Measurements from ENCODE around the gene TNFRSF12A.

Gene TNFRSF12A

GRCh38 chr16:3022208-3022683, 2.1 kb downstream of the TNFRSF12A start:
- POLR2A ChIA-PET: interaction anchor here (0.6 to 7.2 kb wide), 11 partner anchors 9 to 110 kb away, joined by 3 to 60 read pairs (median 5); partner anchors contain the start of genes CLDN9, MMP25 and PKMYT1
- CTCF ChIA-PET: interaction anchor here (0.6 to 4.5 kb wide), 3 partner anchors 9 to 107 kb away, joined by 3 to 38 read pairs (median 3); no protein-coding TSS in a partner anchor

GRCh38 chr16:3022684-3023414, 2.7 kb downstream of the TNFRSF12A start:
- TF ChIP-seq SP1 (IDR thresholded peaks at IDR 0.05) (no peak), FOXA1 (IDR thresholded peaks at IDR 0.05) (no peak), PKNOX1 (IDR thresholded peaks at IDR 0.05) (no peak), SUZ12 (IDR thresholded peaks at IDR 0.05) (no peak), ARNT (IDR thresholded peaks at IDR 0.05) (no peak), TARDBP (IDR thresholded peaks at IDR 0.05) (no peak), LEF1 (IDR thresholded peaks at IDR 0.05; ENCODE audit: borderline replicate concordance) (no peak), ZNF384 (IDR thresholded peaks at IDR 0.05) (no peak), HDGF (IDR thresholded peaks at IDR 0.05; ENCODE audit: borderline replicate concordance) (no peak), ELF4 (IDR thresholded peaks at IDR 0.05) (no peak), FOXM1 (IDR thresholded peaks at IDR 0.05; ENCODE audit: borderline replicate concordance) (no peak), BHLHE40 (IDR thresholded peaks at IDR 0.05; ENCODE audit: borderline replicate concordance) (no peak)
- CTCF ChIA-PET: interaction anchor here (0.6 to 4.5 kb wide), 3 partner anchors 9 to 107 kb away, joined by 3 to 38 read pairs (median 3); no protein-coding TSS in a partner anchor
- DNase-seq (ENCODE audit: extremely low spot score): no peak
- POLR2A ChIA-PET: interaction anchor here (0.8 to 7.2 kb wide), 11 partner anchors 9 to 109 kb away, joined by 3 to 60 read pairs (median 4); partner anchors contain the start of genes CLDN9, KREMEN2, MMP25 and PKMYT1

More at GRCh38 chr16:3022208-3022683, 2.1 kb downstream of the TNFRSF12A start:
- TF ChIP-seq SUZ12 (IDR thresholded peaks at IDR 0.05): no peak
- TF ChIP-seq L3MBTL2 (conservative IDR thresholded peaks at IDR 0.05): no peak
- no peak for TF ChIP-seq FOXK2 (IDR thresholded peaks at IDR 0.05)
- TF ChIP-seq BHLHE40 (IDR thresholded peaks at IDR 0.05; ENCODE audit: borderline replicate concordance): no peak
- TF ChIP-seq SP1 (IDR thresholded peaks at IDR 0.05): no peak
- no peak for TF ChIP-seq PKNOX1 (IDR thresholded peaks at IDR 0.05)
- DNase-seq (ENCODE audit: extremely low spot score): no peak

- CTCF ChIA-PET: interaction anchor here (1.4 to 4.5 kb wide), 2 partner anchors 8 to 19 kb away, joined by 3 to 38 read pairs; no protein-coding TSS in a partner anchor
- DNase-seq (ENCODE audit: extremely low spot score): no peak
- POLR2A ChIA-PET: interaction anchor here (1.1 to 7.2 kb wide), 7 partner anchors 8 to 109 kb away, joined by 3 to 60 read pairs (median 5); partner anchors contain the start of genes CLDN9, KREMEN2 and MMP25
- TF ChIP-seq HDGF (IDR thresholded peaks at IDR 0.05; ENCODE audit: borderline replicate concordance) (no peak), FOXK2 (IDR thresholded peaks at IDR 0.05) (no peak), ARNT (IDR thresholded peaks at IDR 0.05) (no peak), ELF4 (IDR thresholded peaks at IDR 0.05) (no peak), SP1 (IDR thresholded peaks at IDR 0.05) (no peak)
Observed at GRCh38 chr16:3023415-3023668, 3.2 kb downstream of the TNFRSF12A start.

GRCh38 chr16:3023669-3024478, 3.7 kb downstream of the TNFRSF12A start, which contains the start of the genes HCFC1R1 and THOC6:
Gene HCFC1R1 (minus strand): TSS chr16:3023942. CDS start chr16:3023941, 1 bp downstream.
Gene THOC6 (plus strand): TSS chr16:3024035. CDS start chr16:3024327, 292 bp downstream.
- DNase-seq (ENCODE audit: extremely low spot score): peak; percentile 85
- TF ChIP-seq L3MBTL2 (conservative IDR thresholded peaks at IDR 0.05) (peak; percentile 90), ELF4 (IDR thresholded peaks at IDR 0.05) (peak; percentile 84), HDGF (IDR thresholded peaks at IDR 0.05; ENCODE audit: borderline replicate concordance) (no peak)
- CTCF ChIA-PET: interaction anchor here (0.5 to 4.5 kb wide), 3 partner anchors 8 to 43 kb away, joined by 3 to 38 read pairs (median 3); no protein-coding TSS in a partner anchor
- POLR2A ChIA-PET: interaction anchor here (1.0 to 7.2 kb wide), 7 partner anchors 7 to 60 kb away, joined by 3 to 60 read pairs (median 5); partner anchors contain the start of genes CLDN9, KREMEN2 and MMP25

GRCh38 chr16:3025032-3026002, 5.1 kb downstream of the TNFRSF12A start:
- POLR2A ChIA-PET: interaction anchor here (0.6 kb wide), 1 partner anchor 59 kb away, joined by 3 read pairs; no protein-coding TSS in a partner anchor
- CTCF ChIA-PET: interaction anchor here (0.6 kb wide), 1 partner anchor 104 kb away, joined by 3 read pairs; no protein-coding TSS in a partner anchor
- TF ChIP-seq LEF1 (IDR thresholded peaks at IDR 0.05; ENCODE audit: borderline replicate concordance) (no peak), NFRKB (IDR thresholded peaks at IDR 0.05) (no peak), FOXK2 (IDR thresholded peaks at IDR 0.05) (no peak), BHLHE40 (IDR thresholded peaks at IDR 0.05; ENCODE audit: borderline replicate concordance) (no peak), HDGF (IDR thresholded peaks at IDR 0.05; ENCODE audit: borderline replicate concordance) (no peak), L3MBTL2 (conservative IDR thresholded peaks at IDR 0.05) (no peak), SUZ12 (IDR thresholded peaks at IDR 0.05) (no peak), FOXM1 (IDR thresholded peaks at IDR 0.05; ENCODE audit: borderline replicate concordance) (no peak), PKNOX1 (IDR thresholded peaks at IDR 0.05) (no peak), FOXA1 (IDR thresholded peaks at IDR 0.05) (no peak), SP1 (IDR thresholded peaks at IDR 0.05) (no peak)
- no peak for DNase-seq (ENCODE audit: extremely low spot score)

All from HEK293T (cell line).